Liver (tissue), 9 donors: ENCODE results near the gene MCF2L. TPM values are rescaled to one million over a fixed set of nuclear protein-coding genes. Genes with fewer than 3 reads are reported as not detected.

Experiments
- DNase-seq: peaks from one replicate; pipeline ENCODE4 v3.0.0-alpha.2; 2017; ENCODE audit warnings: low spot score
- H3K27ac ChIP-seq, 2 donors: one replicate each; pipeline ENCODE4 v1.7.0; 2013; ENCODE audit warnings: inconsistent platforms in 2 of 2, low read length in 2 of 2, control low read depth in 1 of 2, low read depth in 1 of 2, mild to moderate bottlenecking in 1 of 2
- H3K27me3 ChIP-seq, 4 donors: one replicate each; pipeline versions ENCODE4 v1.6.1 to v1.7.0; 2013; ENCODE audit warnings: low read length in 3 of 4, inconsistent platforms in 1 of 4, mild to moderate bottlenecking in 1 of 4, moderate library complexity in 1 of 4; ENCODE audit not compliant: control insufficient read depth in 4 of 4, insufficient read depth in 4 of 4
- H3K36me3 ChIP-seq, 4 donors: one replicate each; pipeline versions ENCODE4 v1.6.1 to v1.7.0; 2013; ENCODE audit warnings: low read length in 3 of 4, mild to moderate bottlenecking in 3 of 4, low read depth in 1 of 4, moderate library complexity in 1 of 4; ENCODE audit not compliant: control insufficient read depth in 4 of 4, insufficient read depth in 3 of 4
- H3K4me1 ChIP-seq, 4 donors: one replicate each; pipeline versions ENCODE4 v1.6.1 to v1.7.0; 2013; ENCODE audit warnings: low read length in 3 of 4, mild to moderate bottlenecking in 3 of 4, moderate library complexity in 1 of 4; ENCODE audit not compliant: control insufficient read depth in 4 of 4, insufficient read depth in 4 of 4
- H3K4me3 ChIP-seq, 3 donors: one replicate each; pipeline versions ENCODE4 v1.6.1 to v1.7.0; 2013; ENCODE audit warnings: low read length in 3 of 3, control low read depth in 1 of 3, low read depth in 1 of 3, mild to moderate bottlenecking in 1 of 3
- H3K9ac ChIP-seq, 2 donors: one replicate each; pipeline ENCODE4 v1.7.0; 2013; ENCODE audit warnings: low read length in 2 of 2, mild to moderate bottlenecking in 2 of 2, moderate library complexity in 2 of 2, control low read depth in 1 of 2, low read depth in 1 of 2
- H3K9me3 ChIP-seq, 4 donors: one replicate each; pipeline versions ENCODE4 v1.6.1 to v1.7.0; 2013; ENCODE audit warnings: low read length in 3 of 4; ENCODE audit not compliant: control insufficient read depth in 4 of 4
- EGR1 ChIP-seq, 2 donors: IDR thresholded peaks; 2 replicates each; pipeline ENCODE4 v1.6.1; 2016 to 2018; ENCODE audit warnings: antibody characterized with exemption in 2 of 2, low read depth in 2 of 2
- FOXA1 ChIP-seq: IDR thresholded peaks from 2 replicates; pipeline ENCODE4 v1.6.1; 2016; ENCODE audit warnings: antibody characterized with exemption
- FOXA2 ChIP-seq: IDR thresholded peaks from 2 replicates; pipeline ENCODE4 v1.6.1; 2016; ENCODE audit warnings: antibody characterized with exemption
- GABPA ChIP-seq, 2 donors: IDR thresholded peaks in 1 of 2; conservative IDR thresholded peaks in 1 of 2; 2 replicates each; pipeline ENCODE4 v1.6.1; 2016; ENCODE audit warnings: antibody characterized with exemption in 2 of 2, mild to moderate bottlenecking in 1 of 2, moderate library complexity in 1 of 2
- HNF4A ChIP-seq, 2 donors: conservative IDR thresholded peaks; 2 replicates each; pipeline ENCODE4 v1.6.1; 2016; ENCODE audit warnings: antibody characterized with exemption in 2 of 2, mild to moderate bottlenecking in 2 of 2
- HNF4G ChIP-seq: IDR thresholded peaks from 2 replicates; pipeline ENCODE4 v1.6.1; 2016; ENCODE audit warnings: antibody characterized with exemption
- JUND ChIP-seq, 2 donors: IDR thresholded peaks; 2 replicates each; pipeline ENCODE4 v1.6.1; 2016; ENCODE audit warnings: antibody characterized with exemption in 2 of 2
- NR2F2 ChIP-seq: IDR thresholded peaks from 2 replicates; pipeline ENCODE4 v1.6.1; 2016; ENCODE audit warnings: antibody characterized with exemption
- RAD21 ChIP-seq, 2 donors: IDR thresholded peaks; 2 replicates each; pipeline ENCODE4 v1.6.1; 2016; ENCODE audit warnings: antibody characterized with exemption in 2 of 2, mild to moderate bottlenecking in 2 of 2
- RXRA ChIP-seq, 2 donors: IDR thresholded peaks; 2 replicates each; pipeline ENCODE4 v1.6.1; 2017 to 2018; ENCODE audit warnings: antibody characterized with exemption in 2 of 2, mild to moderate bottlenecking in 1 of 2
- SP1 ChIP-seq: IDR thresholded peaks from 2 replicates; pipeline ENCODE4 v1.6.1; 2018; ENCODE audit warnings: antibody characterized with exemption, mild to moderate bottlenecking
- TAF1 ChIP-seq: conservative IDR thresholded peaks from 2 replicates; pipeline ENCODE4 v1.6.1; 2016; ENCODE audit warnings: antibody characterized with exemption, mild to moderate bottlenecking
- YY1 ChIP-seq: IDR thresholded peaks from 2 replicates; pipeline ENCODE4 v1.6.1; 2016; ENCODE audit warnings: antibody characterized with exemption, mild to moderate bottlenecking
- WGBS: extraction: QIAGEN DNeasy Blood & Tissue Kit; methylation state at CpG from one replicate; pipeline ENCODE4 v1.1.7; 2013; 5-methylcytosine and 5-hydroxymethylcytosine counted together
- polyA plus RNA-seq, 2 donors: library from polyadenylated mRNA; stranded (reverse) in 1 of 2; unstranded in 1 of 2; fragments of 200-250 nt in 1 of 2; fragments of >200 nt in 1 of 2; fragmentation: Nextera tagmentation in 1 of 2; extraction: Ambion mirVana in 1 of 2; gene quantifications; one replicate each; pipeline versions ENCODE4 v1.2.1 to v1.2.3, GENCODE V29; 2013 to 2015
- total RNA-seq, 2 donors: library from RNA; depleted of rRNA; stranded (reverse); fragments of >200 nt; gene quantifications; one replicate each; pipeline ENCODE4 v1.2.3, GENCODE V29; 2014
- TF ChIP-seq, protein P1 (sequence below): IDR thresholded peaks from 2 replicates; pipeline ENCODE4 v1.6.1; 2016; ENCODE audit warnings: antibody characterized with exemption, mild to moderate bottlenecking
- TF ChIP-seq, protein P2 (sequence below): fragments of 150-350 bp; IDR thresholded peaks from 2 replicates; pipeline ENCODE4 v1.5.1; 2017; ENCODE audit warnings: improper control_type of control experiment, low read depth, low read length; ENCODE audit not compliant: missing input control
- TF ChIP-seq, protein P3 (sequence below): IDR thresholded peaks from 2 replicates; pipeline ENCODE4 v1.6.1; 2016; ENCODE audit warnings: antibody characterized with exemption
- TF ChIP-seq, protein P4 (sequence below): IDR thresholded peaks from 2 replicates; pipeline ENCODE4 v1.6.1; 2016; ENCODE audit warnings: antibody characterized with exemption
- TF ChIP-seq, protein P5 (sequence below): IDR thresholded peaks from 2 replicates; pipeline ENCODE4 v1.6.1; 2016; ENCODE audit warnings: antibody characterized with exemption
- donor health status: healthy.
- donor health status: healthy.
- donor health status: healthy.
- donor health status: healthy.
- donor health status: healthy.

Gene MCF2L
- total and polyA plus RNA-seq, 4 donors = 2.9 to 12.8 (median 7.1) TPM

DNA sequence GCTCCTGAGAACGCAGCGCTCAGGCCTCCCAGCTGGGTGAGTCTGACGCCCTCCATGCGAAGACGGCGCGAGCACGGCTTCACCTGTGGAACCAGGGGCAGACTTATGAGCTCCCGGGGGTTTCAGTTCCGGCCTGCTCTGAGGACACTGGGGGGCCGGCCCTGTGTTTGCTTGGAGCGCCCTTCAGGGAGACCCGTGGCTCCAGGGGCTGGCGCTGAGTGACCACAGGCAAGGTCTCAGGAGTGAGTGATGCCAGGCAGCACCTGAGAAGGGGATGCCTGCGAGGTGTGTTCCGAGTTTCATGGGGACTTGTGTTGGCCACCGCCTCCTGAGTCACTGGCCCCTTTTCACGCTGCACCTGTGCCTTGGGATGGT is 4.5 kb downstream of the MCF2L start:
- Histone ChIP-seq H3K4me3 (no peak overlapping the region), H3K36me3 (no peaks in the 10 kb centered on the region), H3K27me3 (no peaks in the 10 kb centered on the region), H3K9me3 (no peaks in the 10 kb centered on the region), H3K27ac (no peak overlapping the region), H3K4me1 (peaks cover 0 to 9% (median 6%) of the 10 kb centered on the region in 4 donors), H3K9ac (no peak overlapping the region)
- WGBS = 94% methylated on average over 18 of the region's 18 CpGs
- TF ChIP-seq NR2F2 (no peak), TAF1 (no peak), FOXA1 (no peak), RAD21 (IDR thresholded peaks at IDR 0.05) (no peak), JUND (IDR thresholded peaks at IDR 0.05) (no peak), HNF4A (conservative IDR thresholded peaks at IDR 0.05) (no peak), EGR1 (IDR thresholded peaks at IDR 0.05; ENCODE audit: low read depth in 2 of 2) (no peak), RXRA (IDR thresholded peaks at IDR 0.05) (no peak), FOXA2 (no peak), HNF4G (no peak), GABPA (IDR thresholded peaks at IDR 0.05 in 1 of 2, conservative IDR thresholded peaks at IDR 0.05 in 1 of 2) (no peak), SP1 (no peak), YY1 (no peak)
- TF ChIP-seq, protein P1, sequence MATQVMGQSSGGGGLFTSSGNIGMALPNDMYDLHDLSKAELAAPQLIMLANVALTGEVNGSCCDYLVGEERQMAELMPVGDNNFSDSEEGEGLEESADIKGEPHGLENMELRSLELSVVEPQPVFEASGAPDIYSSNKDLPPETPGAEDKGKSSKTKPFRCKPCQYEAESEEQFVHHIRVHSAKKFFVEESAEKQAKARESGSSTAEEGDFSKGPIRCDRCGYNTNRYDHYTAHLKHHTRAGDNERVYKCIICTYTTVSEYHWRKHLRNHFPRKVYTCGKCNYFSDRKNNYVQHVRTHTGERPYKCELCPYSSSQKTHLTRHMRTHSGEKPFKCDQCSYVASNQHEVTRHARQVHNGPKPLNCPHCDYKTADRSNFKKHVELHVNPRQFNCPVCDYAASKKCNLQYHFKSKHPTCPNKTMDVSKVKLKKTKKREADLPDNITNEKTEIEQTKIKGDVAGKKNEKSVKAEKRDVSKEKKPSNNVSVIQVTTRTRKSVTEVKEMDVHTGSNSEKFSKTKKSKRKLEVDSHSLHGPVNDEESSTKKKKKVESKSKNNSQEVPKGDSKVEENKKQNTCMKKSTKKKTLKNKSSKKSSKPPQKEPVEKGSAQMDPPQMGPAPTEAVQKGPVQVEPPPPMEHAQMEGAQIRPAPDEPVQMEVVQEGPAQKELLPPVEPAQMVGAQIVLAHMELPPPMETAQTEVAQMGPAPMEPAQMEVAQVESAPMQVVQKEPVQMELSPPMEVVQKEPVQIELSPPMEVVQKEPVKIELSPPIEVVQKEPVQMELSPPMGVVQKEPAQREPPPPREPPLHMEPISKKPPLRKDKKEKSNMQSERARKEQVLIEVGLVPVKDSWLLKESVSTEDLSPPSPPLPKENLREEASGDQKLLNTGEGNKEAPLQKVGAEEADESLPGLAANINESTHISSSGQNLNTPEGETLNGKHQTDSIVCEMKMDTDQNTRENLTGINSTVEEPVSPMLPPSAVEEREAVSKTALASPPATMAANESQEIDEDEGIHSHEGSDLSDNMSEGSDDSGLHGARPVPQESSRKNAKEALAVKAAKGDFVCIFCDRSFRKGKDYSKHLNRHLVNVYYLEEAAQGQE = no peak
- TF ChIP-seq, protein P2, sequence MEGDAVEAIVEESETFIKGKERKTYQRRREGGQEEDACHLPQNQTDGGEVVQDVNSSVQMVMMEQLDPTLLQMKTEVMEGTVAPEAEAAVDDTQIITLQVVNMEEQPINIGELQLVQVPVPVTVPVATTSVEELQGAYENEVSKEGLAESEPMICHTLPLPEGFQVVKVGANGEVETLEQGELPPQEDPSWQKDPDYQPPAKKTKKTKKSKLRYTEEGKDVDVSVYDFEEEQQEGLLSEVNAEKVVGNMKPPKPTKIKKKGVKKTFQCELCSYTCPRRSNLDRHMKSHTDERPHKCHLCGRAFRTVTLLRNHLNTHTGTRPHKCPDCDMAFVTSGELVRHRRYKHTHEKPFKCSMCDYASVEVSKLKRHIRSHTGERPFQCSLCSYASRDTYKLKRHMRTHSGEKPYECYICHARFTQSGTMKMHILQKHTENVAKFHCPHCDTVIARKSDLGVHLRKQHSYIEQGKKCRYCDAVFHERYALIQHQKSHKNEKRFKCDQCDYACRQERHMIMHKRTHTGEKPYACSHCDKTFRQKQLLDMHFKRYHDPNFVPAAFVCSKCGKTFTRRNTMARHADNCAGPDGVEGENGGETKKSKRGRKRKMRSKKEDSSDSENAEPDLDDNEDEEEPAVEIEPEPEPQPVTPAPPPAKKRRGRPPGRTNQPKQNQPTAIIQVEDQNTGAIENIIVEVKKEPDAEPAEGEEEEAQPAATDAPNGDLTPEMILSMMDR = no peak
- TF ChIP-seq, protein P3, sequence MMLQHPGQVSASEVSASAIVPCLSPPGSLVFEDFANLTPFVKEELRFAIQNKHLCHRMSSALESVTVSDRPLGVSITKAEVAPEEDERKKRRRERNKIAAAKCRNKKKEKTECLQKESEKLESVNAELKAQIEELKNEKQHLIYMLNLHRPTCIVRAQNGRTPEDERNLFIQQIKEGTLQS = no peak
- TF ChIP-seq, protein P4, sequence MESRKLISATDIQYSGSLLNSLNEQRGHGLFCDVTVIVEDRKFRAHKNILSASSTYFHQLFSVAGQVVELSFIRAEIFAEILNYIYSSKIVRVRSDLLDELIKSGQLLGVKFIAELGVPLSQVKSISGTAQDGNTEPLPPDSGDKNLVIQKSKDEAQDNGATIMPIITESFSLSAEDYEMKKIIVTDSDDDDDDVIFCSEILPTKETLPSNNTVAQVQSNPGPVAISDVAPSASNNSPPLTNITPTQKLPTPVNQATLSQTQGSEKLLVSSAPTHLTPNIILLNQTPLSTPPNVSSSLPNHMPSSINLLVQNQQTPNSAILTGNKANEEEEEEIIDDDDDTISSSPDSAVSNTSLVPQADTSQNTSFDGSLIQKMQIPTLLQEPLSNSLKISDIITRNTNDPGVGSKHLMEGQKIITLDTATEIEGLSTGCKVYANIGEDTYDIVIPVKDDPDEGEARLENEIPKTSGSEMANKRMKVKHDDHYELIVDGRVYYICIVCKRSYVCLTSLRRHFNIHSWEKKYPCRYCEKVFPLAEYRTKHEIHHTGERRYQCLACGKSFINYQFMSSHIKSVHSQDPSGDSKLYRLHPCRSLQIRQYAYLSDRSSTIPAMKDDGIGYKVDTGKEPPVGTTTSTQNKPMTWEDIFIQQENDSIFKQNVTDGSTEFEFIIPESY = no peak
- TF ChIP-seq, protein P5, sequence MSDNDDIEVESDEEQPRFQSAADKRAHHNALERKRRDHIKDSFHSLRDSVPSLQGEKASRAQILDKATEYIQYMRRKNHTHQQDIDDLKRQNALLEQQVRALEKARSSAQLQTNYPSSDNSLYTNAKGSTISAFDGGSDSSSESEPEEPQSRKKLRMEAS = no peak
- no peak for DNase-seq
